ENCODE data around the gene U2AF1L4.

The U2AF1L4 gene

DNA sequence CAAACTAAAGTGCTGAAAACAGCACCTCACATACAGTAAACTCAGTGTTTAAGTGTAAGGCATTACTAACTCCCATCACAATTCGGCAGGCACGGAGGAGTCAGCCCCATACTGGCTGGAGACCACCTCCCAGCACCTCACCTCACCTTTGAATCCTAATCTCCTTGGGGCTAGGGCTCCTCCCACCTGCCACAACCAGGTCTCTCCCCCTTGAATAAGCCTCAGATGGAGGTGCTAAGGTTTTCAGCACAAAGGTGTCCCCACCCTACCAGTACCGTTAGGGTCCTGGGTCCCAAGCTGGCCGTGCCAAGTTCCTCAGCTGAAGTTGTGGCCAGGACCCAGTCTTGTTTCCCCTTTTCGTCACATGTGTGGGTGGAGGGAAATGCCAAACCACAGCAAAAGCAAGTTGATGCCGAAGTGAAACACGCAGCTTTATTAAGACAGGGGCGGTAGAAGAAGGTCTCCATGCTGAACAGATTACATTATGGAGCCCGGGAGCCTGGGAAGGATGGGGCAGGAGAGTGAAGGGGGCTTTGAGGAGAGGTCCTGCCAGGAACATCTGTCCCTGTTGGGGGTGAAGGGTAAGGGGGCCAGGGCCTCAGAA is 3.0 kb downstream of the U2AF1L4 start, which contains the start of gene IGFLR1:
Gene IGFLR1 (minus strand): TSS at position 332 of the 604 bp plus-strand sequence. CDS start 1,272 bp downstream, outside the sequence.
- H3K4me3 ChIP-seq (ENCODE audit: low read length, poor library complexity, severe bottlenecking), result peak within 1 kb of the TSS; percentile 79
- H3K4me1 ChIP-seq (ENCODE audit: insufficient read depth, low read length, poor library complexity, severe bottlenecking), result peaks cover 18% of the 10 kb centered on the region
- peak within 1 kb of the TSS; percentile 74 for H3K4me2 ChIP-seq (ENCODE audit: low read depth, low read length, poor library complexity, severe bottlenecking)
- TF ChIP-seq, protein P1, sequence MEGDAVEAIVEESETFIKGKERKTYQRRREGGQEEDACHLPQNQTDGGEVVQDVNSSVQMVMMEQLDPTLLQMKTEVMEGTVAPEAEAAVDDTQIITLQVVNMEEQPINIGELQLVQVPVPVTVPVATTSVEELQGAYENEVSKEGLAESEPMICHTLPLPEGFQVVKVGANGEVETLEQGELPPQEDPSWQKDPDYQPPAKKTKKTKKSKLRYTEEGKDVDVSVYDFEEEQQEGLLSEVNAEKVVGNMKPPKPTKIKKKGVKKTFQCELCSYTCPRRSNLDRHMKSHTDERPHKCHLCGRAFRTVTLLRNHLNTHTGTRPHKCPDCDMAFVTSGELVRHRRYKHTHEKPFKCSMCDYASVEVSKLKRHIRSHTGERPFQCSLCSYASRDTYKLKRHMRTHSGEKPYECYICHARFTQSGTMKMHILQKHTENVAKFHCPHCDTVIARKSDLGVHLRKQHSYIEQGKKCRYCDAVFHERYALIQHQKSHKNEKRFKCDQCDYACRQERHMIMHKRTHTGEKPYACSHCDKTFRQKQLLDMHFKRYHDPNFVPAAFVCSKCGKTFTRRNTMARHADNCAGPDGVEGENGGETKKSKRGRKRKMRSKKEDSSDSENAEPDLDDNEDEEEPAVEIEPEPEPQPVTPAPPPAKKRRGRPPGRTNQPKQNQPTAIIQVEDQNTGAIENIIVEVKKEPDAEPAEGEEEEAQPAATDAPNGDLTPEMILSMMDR (conservative IDR thresholded peaks at IDR 0.05; ENCODE audit: low read length), result no peak
- TF ChIP-seq EZH2phosphoT487 (IDR thresholded peaks at IDR 0.05; ENCODE audit: borderline replicate concordance), result no peak
- no peak within 1 kb of the TSS for H2AFZ ChIP-seq (ENCODE audit: low read length)
- peaks cover 18% of the 10 kb centered on the region; the same call in 1 of the 2 replicates for H3K36me3 ChIP-seq (ENCODE audit: insufficient read depth, low read length)
- H3K9ac ChIP-seq (ENCODE audit: low read depth, low read length, poor library complexity, severe bottlenecking), result peak within 1 kb of the TSS; percentile 55
- no peaks in the 10 kb centered on the region for H3K9me2 ChIP-seq (replicated peaks; ENCODE audit: low read depth, low read length)
- H3K9me3 ChIP-seq (ENCODE audit: insufficient read depth, low read depth, low read length), result no peaks in the 10 kb centered on the region
- no peaks in the 10 kb centered on the region for H4K20me1 ChIP-seq (ENCODE audit: insufficient read depth, low read length, poor library complexity, severe bottlenecking)
- H3K27me3 ChIP-seq (ENCODE audit: insufficient read depth, low read length, poor library complexity, severe bottlenecking), result no peaks in the 10 kb centered on the region
- H3F3A ChIP-seq (ENCODE audit: low read depth), result no peaks in the 10 kb centered on the region
- H3K79me2 ChIP-seq (ENCODE audit: insufficient read depth, low read length), result peaks cover 8% of the 10 kb centered on the region

DNA sequence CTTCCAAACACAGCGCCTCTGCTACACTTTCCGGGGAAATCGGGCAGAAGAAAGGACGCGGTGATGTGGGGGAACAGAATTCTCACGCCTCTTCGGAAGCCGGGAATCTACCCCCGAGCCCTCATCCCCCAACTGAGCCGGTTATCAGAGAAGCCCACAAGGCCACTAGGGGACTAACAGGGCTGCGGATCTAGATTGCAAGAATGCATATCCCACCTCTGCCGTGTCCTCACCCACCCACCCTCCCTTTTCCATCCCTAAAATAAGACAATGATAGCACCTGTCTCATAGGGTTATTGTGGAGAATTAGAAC is 4.1 kb downstream of the U2AF1L4 start:
- Histone ChIP-seq H3K4me2 (ENCODE audit: low read depth, low read length, poor library complexity, severe bottlenecking) (peak overlapping the region; percentile 74), H3K9me2 (replicated peaks; ENCODE audit: low read depth, low read length) (no peaks in the 10 kb centered on the region), H2AFZ (ENCODE audit: low read length) (peak overlapping the region; percentile 96), H3K79me2 (ENCODE audit: insufficient read depth, low read length) (peaks cover 5% of the 10 kb centered on the region), H3K9ac (ENCODE audit: low read depth, low read length, poor library complexity, severe bottlenecking) (peak overlapping the region; percentile 55), H3F3A (ENCODE audit: low read depth) (no peaks in the 10 kb centered on the region), H3K4me1 (ENCODE audit: insufficient read depth, low read length, poor library complexity, severe bottlenecking) (peaks cover 13% of the 10 kb centered on the region), H4K20me1 (ENCODE audit: insufficient read depth, low read length, poor library complexity, severe bottlenecking) (no peaks in the 10 kb centered on the region), H3K27me3 (ENCODE audit: insufficient read depth, low read length, poor library complexity, severe bottlenecking) (no peaks in the 10 kb centered on the region), H3K36me3 (ENCODE audit: insufficient read depth, low read length) (peaks cover 23% of the 10 kb centered on the region; the same call in 1 of the 2 replicates), H3K4me3 (ENCODE audit: low read length, poor library complexity, severe bottlenecking) (peak overlapping the region; percentile 79), H3K9me3 (ENCODE audit: insufficient read depth, low read depth, low read length) (no peaks in the 10 kb centered on the region)
- no peak for TF ChIP-seq EZH2phosphoT487 (IDR thresholded peaks at IDR 0.05; ENCODE audit: borderline replicate concordance)
- TF ChIP-seq, protein P1 (conservative IDR thresholded peaks at IDR 0.05; ENCODE audit: low read length), result 0 out of 2 replicates have a peak, but pooled peaks have one; percentile 27

DNA sequence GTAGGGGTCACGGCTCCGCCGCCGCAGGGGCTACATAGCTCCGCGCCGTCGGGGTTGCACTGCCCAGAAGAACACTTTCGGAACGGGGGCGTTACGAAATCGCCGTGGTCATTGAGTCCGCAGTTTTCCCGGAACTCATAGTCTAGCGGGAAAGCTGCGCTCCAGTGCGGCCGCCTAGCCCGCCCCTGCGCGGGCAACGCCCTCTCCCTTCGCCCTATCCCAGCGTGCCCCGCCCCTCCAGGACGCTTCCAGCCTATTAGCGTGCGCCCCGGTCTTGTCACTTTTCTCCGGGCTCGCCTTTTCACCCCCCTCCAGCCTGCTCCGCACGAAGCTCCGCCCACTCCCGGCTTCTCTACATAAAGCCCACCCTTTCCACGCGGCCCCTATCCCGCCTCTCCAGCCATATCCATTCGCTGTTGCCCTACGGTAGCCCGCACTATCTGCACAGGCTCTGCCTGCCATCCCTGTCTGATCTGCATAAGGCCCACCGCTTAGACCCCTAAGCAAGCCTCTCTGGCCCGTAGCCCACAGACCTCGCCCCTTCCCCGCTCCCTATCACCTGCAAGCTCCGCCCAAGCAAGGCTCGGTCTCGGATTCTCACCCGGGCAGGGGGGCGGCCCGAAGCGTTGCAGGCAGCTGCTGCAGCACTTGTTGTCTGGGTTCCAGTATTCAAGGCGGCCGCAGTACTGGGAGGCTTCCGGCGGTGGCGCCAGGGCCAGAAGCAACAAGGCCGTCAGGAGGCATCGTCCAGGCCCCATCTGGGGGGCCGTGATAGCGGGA is 4.6 kb downstream of the U2AF1L4 start:
- Histone ChIP-seq H3K4me3 (ENCODE audit: low read length, poor library complexity, severe bottlenecking) (peak overlapping the region; percentile 79), H3K4me1 (ENCODE audit: insufficient read depth, low read length, poor library complexity, severe bottlenecking) (peaks cover 7% of the 10 kb centered on the region), H3K27me3 (ENCODE audit: insufficient read depth, low read length, poor library complexity, severe bottlenecking) (no peaks in the 10 kb centered on the region), H3K79me2 (ENCODE audit: insufficient read depth, low read length) (no peaks in the 10 kb centered on the region; the same call in 1 of the 2 replicates), H3K9me2 (replicated peaks; ENCODE audit: low read depth, low read length) (no peaks in the 10 kb centered on the region), H3F3A (ENCODE audit: low read depth) (no peaks in the 10 kb centered on the region), H3K4me2 (ENCODE audit: low read depth, low read length, poor library complexity, severe bottlenecking) (peak overlapping the region; percentile 74), H4K20me1 (ENCODE audit: insufficient read depth, low read length, poor library complexity, severe bottlenecking) (no peaks in the 10 kb centered on the region), H3K9me3 (ENCODE audit: insufficient read depth, low read depth, low read length) (no peaks in the 10 kb centered on the region), H2AFZ (ENCODE audit: low read length) (peak overlapping the region; percentile 96), H3K36me3 (ENCODE audit: insufficient read depth, low read length) (peaks cover 23% of the 10 kb centered on the region; the same call in 1 of the 2 replicates), H3K9ac (ENCODE audit: low read depth, low read length, poor library complexity, severe bottlenecking) (peak overlapping the region; percentile 55)
- TF ChIP-seq, protein P1 (conservative IDR thresholded peaks at IDR 0.05; ENCODE audit: low read length), result peak; percentile 52
- TF ChIP-seq EZH2phosphoT487 (IDR thresholded peaks at IDR 0.05; ENCODE audit: borderline replicate concordance), result no peak

Measured in Loucy (cell line).